ENCODE measurements around the gene INPP4B.

Gene INPP4B

GRCh38 chr4:142549248-142549647 lies 296.9 kb downstream of the INPP4B start:
- TF ChIP-seq CTCF (IDR thresholded peaks at IDR 0.05; ENCODE audit: control insufficient read depth, insufficient read depth, low read depth, low read length, missing control alignments): no peak
- no peak overlapping the region for H3K4me3 ChIP-seq (ENCODE audit: control insufficient read depth, low read depth, low read length)
- DNase-seq (ENCODE audit: low read depth): no peak

- H3K4me3 ChIP-seq (ENCODE audit: control insufficient read depth, low read depth, low read length): no peak overlapping the region
- no peak for TF ChIP-seq CTCF (IDR thresholded peaks at IDR 0.05; ENCODE audit: control insufficient read depth, insufficient read depth, low read depth, low read length, missing control alignments)
- no peak for DNase-seq (ENCODE audit: low read depth)
Observed at GRCh38 chr4:142548491-142548890, 297.6 kb downstream of the INPP4B start.

- TF ChIP-seq CTCF (IDR thresholded peaks at IDR 0.05; ENCODE audit: control insufficient read depth, insufficient read depth, low read depth, low read length, missing control alignments): no peak
- DNase-seq (ENCODE audit: low read depth): no peak
- no peak overlapping the region for H3K4me3 ChIP-seq (ENCODE audit: control insufficient read depth, low read depth, low read length)
Observed at GRCh38 chr4:142547974-142548373, 298.1 kb downstream of the INPP4B start.

- H3K4me3 ChIP-seq (ENCODE audit: control insufficient read depth, low read depth, low read length): no peak overlapping the region
- DNase-seq (ENCODE audit: low read depth): no peak
- no peak for TF ChIP-seq CTCF (IDR thresholded peaks at IDR 0.05; ENCODE audit: control insufficient read depth, insufficient read depth, low read depth, low read length, missing control alignments)
Observed at GRCh38 chr4:142544594-142544993, 301.5 kb downstream of the INPP4B start.

- TF ChIP-seq CTCF (IDR thresholded peaks at IDR 0.05; ENCODE audit: control insufficient read depth, insufficient read depth, low read depth, low read length, missing control alignments): no peak
- DNase-seq (ENCODE audit: low read depth): no peak
- H3K4me3 ChIP-seq (ENCODE audit: control insufficient read depth, low read depth, low read length): no peak overlapping the region
Observed at GRCh38 chr4:142544039-142544438, 302.1 kb downstream of the INPP4B start.

GRCh38 chr4:142540483-142540804 lies 305.7 kb downstream of the INPP4B start:
- H3K4me3 ChIP-seq (ENCODE audit: control insufficient read depth, low read depth, low read length): no peak overlapping the region
- DNase-seq (ENCODE audit: low read depth): no peak

More at GRCh38 chr4:142540483-142540804, 305.7 kb downstream of the INPP4B start:
- no peak for TF ChIP-seq CTCF (IDR thresholded peaks at IDR 0.05; ENCODE audit: control insufficient read depth, insufficient read depth, low read depth, low read length, missing control alignments)

All from AG09309 (cell line).